GM12801 (cell line): ENCODE measurements around the gene ABCB1.

ENCODE experiments used
- CTCF ChIP-seq: IDR thresholded peaks from one replicate; pipeline ENCODE4 v1.5.1; 2011; ENCODE audit warnings: control low read depth; ENCODE audit not compliant: insufficient read length; ENCODE audit errors: extremely low read depth

The ABCB1 gene

GRCh38 chr7:87600130-87601124, at the start of gene ABCB1:
Gene ABCB1 (minus strand): TSS chr7:87600884. CDS start chr7:87600184, 700 bp downstream.
- TF ChIP-seq CTCF, result no peak

GRCh38 chr7:87648316-87648715, 47.6 kb upstream of the ABCB1 start:
- TF ChIP-seq CTCF, result no peak

GRCh38 chr7:87645446-87645845, 44.8 kb upstream of the ABCB1 start:
- TF ChIP-seq CTCF, result no peak

GRCh38 chr7:87635921-87636320, 35.2 kb upstream of the ABCB1 start:
- no peak for TF ChIP-seq CTCF

- no peak for TF ChIP-seq CTCF
Observed at GRCh38 chr7:87628780-87629569, 28.3 kb upstream of the ABCB1 start.

- TF ChIP-seq CTCF, result no peak
Observed at GRCh38 chr7:87627634-87627994, 26.9 kb upstream of the ABCB1 start.

GRCh38 chr7:87625101-87625500, 24.4 kb upstream of the ABCB1 start:
- no peak for TF ChIP-seq CTCF
